ENCODE data around the gene DCST2.

GRCh38 chr1:155040358-155041093, 6.9 kb upstream of the DCST2 start:
- TF ChIP-seq, protein P1, sequence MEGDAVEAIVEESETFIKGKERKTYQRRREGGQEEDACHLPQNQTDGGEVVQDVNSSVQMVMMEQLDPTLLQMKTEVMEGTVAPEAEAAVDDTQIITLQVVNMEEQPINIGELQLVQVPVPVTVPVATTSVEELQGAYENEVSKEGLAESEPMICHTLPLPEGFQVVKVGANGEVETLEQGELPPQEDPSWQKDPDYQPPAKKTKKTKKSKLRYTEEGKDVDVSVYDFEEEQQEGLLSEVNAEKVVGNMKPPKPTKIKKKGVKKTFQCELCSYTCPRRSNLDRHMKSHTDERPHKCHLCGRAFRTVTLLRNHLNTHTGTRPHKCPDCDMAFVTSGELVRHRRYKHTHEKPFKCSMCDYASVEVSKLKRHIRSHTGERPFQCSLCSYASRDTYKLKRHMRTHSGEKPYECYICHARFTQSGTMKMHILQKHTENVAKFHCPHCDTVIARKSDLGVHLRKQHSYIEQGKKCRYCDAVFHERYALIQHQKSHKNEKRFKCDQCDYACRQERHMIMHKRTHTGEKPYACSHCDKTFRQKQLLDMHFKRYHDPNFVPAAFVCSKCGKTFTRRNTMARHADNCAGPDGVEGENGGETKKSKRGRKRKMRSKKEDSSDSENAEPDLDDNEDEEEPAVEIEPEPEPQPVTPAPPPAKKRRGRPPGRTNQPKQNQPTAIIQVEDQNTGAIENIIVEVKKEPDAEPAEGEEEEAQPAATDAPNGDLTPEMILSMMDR (IDR thresholded peaks at IDR 0.05) = no peak
- TF ChIP-seq POLR2A (IDR thresholded peaks at IDR 0.05) = no peak

All from heart left ventricle (tissue), 13 donors.